Subcutaneous abdominal adipose tissue (tissue), 5 donors: Measurements from ENCODE around the gene FEM1B.
"Not testable (repeated sequence)": the region's sequence is repeated elsewhere in the genome, so short reads cannot be mapped to it uniquely, and the experiment has no call there.

ENCODE experiments used
- H3K27ac ChIP-seq: one replicate; pipeline ENCODE4 v1.7.0; 2013; ENCODE audit warnings: low read depth, mild to moderate bottlenecking, inconsistent platforms, low read length, moderate library complexity
- H3K27me3 ChIP-seq, 5 donors: one replicate each; pipeline ENCODE4 v1.7.0; 2013; ENCODE audit warnings: low read length in 5 of 5, inconsistent platforms in 1 of 5; ENCODE audit not compliant: control insufficient read depth in 5 of 5, insufficient read depth in 4 of 5
- H3K36me3 ChIP-seq, 5 donors: one replicate each; pipeline ENCODE4 v1.7.0; 2013; ENCODE audit warnings: low read length in 5 of 5; ENCODE audit not compliant: control insufficient read depth in 5 of 5, insufficient read depth in 5 of 5
- H3K4me1 ChIP-seq, 5 donors: one replicate each; pipeline ENCODE4 v1.7.0; 2013; ENCODE audit warnings: low read length in 5 of 5, mild to moderate bottlenecking in 3 of 5, moderate library complexity in 1 of 5; ENCODE audit not compliant: control insufficient read depth in 5 of 5, insufficient read depth in 5 of 5
- H3K4me3 ChIP-seq, 5 donors: one replicate each; pipeline ENCODE4 v1.7.0; 2013; ENCODE audit warnings: low read length in 5 of 5, low read depth in 1 of 5
- H3K9ac ChIP-seq, 5 donors: one replicate each; pipeline ENCODE4 v1.7.0; 2013; ENCODE audit warnings: low read length in 5 of 5, mild to moderate bottlenecking in 4 of 5, moderate library complexity in 3 of 5
- H3K9me3 ChIP-seq, 5 donors: one replicate each; pipeline ENCODE4 v1.7.0; 2013; ENCODE audit warnings: low read length in 5 of 5; ENCODE audit not compliant: control insufficient read depth in 5 of 5
- donor health status: healthy.
- donor health status: healthy.
- donor health status: healthy.
- donor health status: healthy.
- donor health status: healthy.

FEM1B gene

GRCh38 chr15:68234060-68234459 is 43.5 kb upstream of the FEM1B start:
- Histone ChIP-seq H3K36me3 (no peaks in the 10 kb centered on the region), H3K4me3 (no peak overlapping the region), H3K27ac (no peak overlapping the region), H3K4me1 (peaks cover 0 to 26% (median 16%) of the 10 kb centered on the region in 5 donors), H3K9me3 (no peaks in the 10 kb centered on the region), H3K9ac (no peak overlapping the region), H3K27me3 (no peaks in the 10 kb centered on the region)

GRCh38 chr15:68234520-68234919 is 43.0 kb upstream of the FEM1B start:
- H3K4me1 ChIP-seq = peaks cover 0 to 26% (median 16%) of the 10 kb centered on the region in 5 donors
- not testable (repeated sequence) for H3K27ac ChIP-seq, H3K9ac ChIP-seq, H3K27me3 ChIP-seq, H3K4me3 ChIP-seq, H3K9me3 ChIP-seq, H3K36me3 ChIP-seq

GRCh38 chr15:68235022-68235421 is 42.5 kb upstream of the FEM1B start:
- Histone ChIP-seq H3K36me3 (no peaks in the 10 kb centered on the region), H3K9ac (no peak overlapping the region), H3K27me3 (no peaks in the 10 kb centered on the region), H3K9me3 (no peaks in the 10 kb centered on the region), H3K4me3 (no peak overlapping the region), H3K4me1 (peaks cover 0 to 22% (median 12%) of the 10 kb centered on the region in 5 donors), H3K27ac (no peak overlapping the region)

- peaks cover 0 to 1% (median 0%) of the 10 kb centered on the region in 5 donors for H3K9me3 ChIP-seq
- no peaks in the 10 kb centered on the region for H3K27me3 ChIP-seq
- no peak overlapping the region for H3K27ac ChIP-seq
- no peaks in the 10 kb centered on the region for H3K36me3 ChIP-seq
- H3K4me3 ChIP-seq = no peak overlapping the region
- no peak overlapping the region for H3K9ac ChIP-seq
- H3K4me1 ChIP-seq = peaks cover 0 to 6% (median 3%) of the 10 kb centered on the region in 5 donors
These were observed 38.5 kb upstream of the FEM1B start for GRCh38 chr15:68239025-68239424.

- Histone ChIP-seq H3K36me3 (no peaks in the 10 kb centered on the region), H3K9ac (no peak overlapping the region), H3K27ac (no peak overlapping the region), H3K9me3 (peaks cover 2 to 10% (median 5%) of the 10 kb centered on the region in 5 donors), H3K4me3 (no peak overlapping the region), H3K4me1 (peaks cover 0 to 6% (median 2%) of the 10 kb centered on the region in 5 donors), H3K27me3 (no peaks in the 10 kb centered on the region)
These were observed 36.2 kb upstream of the FEM1B start for GRCh38 chr15:68241088-68241935.

- H3K4me1 ChIP-seq = peaks cover 0 to 6% (median 2%) of the 10 kb centered on the region in 5 donors
- no peaks in the 10 kb centered on the region for H3K27me3 ChIP-seq
- H3K9ac ChIP-seq = no peak overlapping the region
- no peak overlapping the region for H3K27ac ChIP-seq
- H3K9me3 ChIP-seq = peaks cover 2 to 10% (median 5%) of the 10 kb centered on the region in 5 donors
- no peak overlapping the region for H3K4me3 ChIP-seq
- H3K36me3 ChIP-seq = no peaks in the 10 kb centered on the region
These were observed 33.3 kb upstream of the FEM1B start for GRCh38 chr15:68244235-68244634.

- H3K9me3 ChIP-seq = peaks cover 2 to 10% (median 5%) of the 10 kb centered on the region in 5 donors
These were observed 28.4 kb upstream of the FEM1B start for GRCh38 chr15:68249058-68249713.

GRCh38 chr15:68252925-68253534 is 24.5 kb upstream of the FEM1B start:
- Histone ChIP-seq H3K36me3 (no peaks in the 10 kb centered on the region), H3K27ac (no peak overlapping the region), H3K9ac (no peak overlapping the region), H3K4me1 (peaks cover 0 to 22% (median 17%) of the 10 kb centered on the region in 5 donors), H3K4me3 (peak overlapping the region in 3 of 5 donors; percentile 33 to 45 (median 40)), H3K9me3 (no peaks in the 10 kb centered on the region), H3K27me3 (no peaks in the 10 kb centered on the region)

More at GRCh38 chr15:68249058-68249713, 28.4 kb upstream of the FEM1B start:
- no peaks in the 10 kb centered on the region for H3K36me3 ChIP-seq
- H3K27me3 ChIP-seq = no peaks in the 10 kb centered on the region
- H3K4me1 ChIP-seq = peaks cover 0 to 7% (median 5%) of the 10 kb centered on the region in 5 donors
- H3K4me3 ChIP-seq = no peak overlapping the region
- H3K27ac ChIP-seq = no peak overlapping the region
- no peak overlapping the region for H3K9ac ChIP-seq

GRCh38 chr15:68256675-68257450 is 20.7 kb upstream of the FEM1B start:
- Histone ChIP-seq H3K27me3 (no peaks in the 10 kb centered on the region), H3K4me3 (peak overlapping the region; percentile 42 to 76 (median 69)), H3K4me1 (peaks cover 0 to 22% (median 17%) of the 10 kb centered on the region in 5 donors), H3K36me3 (no peaks in the 10 kb centered on the region), H3K9ac (peak overlapping the region in 4 of 5 donors; percentile 8 to 78 (median 56)), H3K27ac (peak overlapping the region; percentile 84), H3K9me3 (no peaks in the 10 kb centered on the region)
